Dendritic cell treated with granulocyte-macrophage colony-stimulating factor and Interleukin-4, amounts not matched to agents 40 ng/mL and 50 ng/mL, for 4 days (primary cell): Measurements from ENCODE around the gene TRMT1.
A peak's percentile ranks its signal among the peaks of the same experiment; 100 is the strongest.

Source experiments
- H3K27ac Mint-ChIP-seq: one replicate; pipeline ENCODE4 v1.8.0; 2022; ENCODE audit warnings: mild to moderate bottlenecking, mixed read lengths
- H3K27me3 Mint-ChIP-seq: one replicate; pipeline ENCODE4 v1.8.0; 2022; ENCODE audit warnings: mild to moderate bottlenecking, mixed read lengths
- H3K36me3 Mint-ChIP-seq: one replicate; pipeline ENCODE4 v1.8.0; 2022; ENCODE audit warnings: low read depth, mixed read lengths
- H3K4me1 Mint-ChIP-seq: one replicate; pipeline ENCODE4 v1.8.0; 2022; ENCODE audit warnings: low read depth, mixed read lengths
- H3K4me3 Mint-ChIP-seq: one replicate; pipeline ENCODE4 v1.8.0; 2022; ENCODE audit warnings: mild to moderate bottlenecking, moderate library complexity, mixed read lengths
- H3K9me3 Mint-ChIP-seq: one replicate; pipeline ENCODE4 v1.8.0; 2022; ENCODE audit warnings: mixed read lengths
- intact Hi-C: fragments of 100-400 bp; cut with micrococcal nuclease; formaldehyde crosslinking; loops from one replicate; pipeline ENCODE4 v1.15.0; 2022

The TRMT1 gene

DNA sequence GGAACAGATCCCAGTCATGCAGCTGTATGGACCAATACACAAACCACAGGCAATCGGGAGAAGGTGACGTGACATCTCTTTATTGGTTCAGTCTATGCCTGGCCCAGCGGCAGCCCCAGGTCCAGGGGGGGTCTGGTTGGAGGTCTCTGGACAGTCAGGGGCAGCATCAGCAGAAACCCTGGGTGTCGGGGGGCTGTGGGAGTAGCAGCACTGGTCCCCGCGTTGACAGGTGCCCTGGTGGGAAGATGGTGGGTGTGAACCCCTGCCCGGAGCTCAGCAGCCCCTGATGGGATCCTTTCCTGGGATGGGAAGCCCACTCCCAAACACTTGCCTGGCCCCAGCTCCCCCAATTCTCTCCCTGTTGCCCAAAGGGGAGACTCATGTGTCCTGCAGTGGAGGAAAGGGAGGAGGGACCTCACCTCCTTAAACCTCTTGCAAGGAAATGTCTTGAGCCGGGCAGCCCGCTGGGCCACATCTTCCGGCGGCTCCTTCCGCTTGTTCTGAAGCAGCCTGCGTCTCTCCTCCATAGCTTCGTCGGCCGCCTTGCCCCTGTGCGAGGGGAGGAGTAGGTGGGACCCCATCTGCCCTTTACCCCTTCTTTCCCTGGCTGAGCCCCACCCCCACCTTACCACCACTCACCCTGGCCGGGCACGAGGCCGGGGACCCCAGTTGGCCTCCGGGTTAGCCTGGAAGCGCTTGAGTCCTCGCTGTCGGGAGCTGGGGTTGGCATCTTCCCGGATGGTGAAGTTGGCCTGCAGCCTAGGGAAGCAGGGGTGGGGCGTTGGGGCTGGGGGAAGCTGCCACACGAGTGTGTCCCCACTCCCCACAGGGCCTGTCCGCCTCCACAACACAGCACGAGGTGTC is 11.5 kb downstream of the TRMT1 start:
- Mint-ChIP-seq H3K27me3 (no peaks in the 10 kb centered on the region), H3K36me3 (peaks cover 66% of the 10 kb centered on the region), H3K4me3 (peak overlapping the region; percentile 88), H3K4me1 (peaks cover 48% of the 10 kb centered on the region), H3K27ac (peak overlapping the region; percentile 98), H3K9me3 (no peaks in the 10 kb centered on the region)
- intact Hi-C loops: loop anchor here (1.0 to 5.0 kb wide), 2 partner anchors 11 to 47 kb away; partner anchors contain the start of genes IER2, STX10 and TRMT1

GRCh38 chr19:13104360-13104847 is 12.1 kb downstream of the TRMT1 start:
- Mint-ChIP-seq H3K27ac (peak overlapping the region; percentile 98), H3K9me3 (no peaks in the 10 kb centered on the region), H3K4me3 (peak overlapping the region; percentile 88), H3K27me3 (no peaks in the 10 kb centered on the region), H3K4me1 (peaks cover 54% of the 10 kb centered on the region), H3K36me3 (peaks cover 66% of the 10 kb centered on the region)
- intact Hi-C loops: loop anchor here (1.0 to 5.0 kb wide), 2 partner anchors 12 to 48 kb away; partner anchors contain the start of genes IER2, STX10 and TRMT1

- peaks cover 59% of the 10 kb centered on the region for H3K4me1 Mint-ChIP-seq
- H3K9me3 Mint-ChIP-seq: no peaks in the 10 kb centered on the region
- H3K36me3 Mint-ChIP-seq: peaks cover 67% of the 10 kb centered on the region
- no peaks in the 10 kb centered on the region for H3K27me3 Mint-ChIP-seq
- peak overlapping the region; percentile 92 for H3K4me3 Mint-ChIP-seq
- intact Hi-C loops: loop anchor here (1.0 to 5.0 kb wide), 3 partner anchors 9 to 49 kb away; partner anchors contain the start of genes IER2, STX10 and TRMT1
- H3K27ac Mint-ChIP-seq: peak overlapping the region; percentile 98
Measured at GRCh38 chr19:13103581-13104359, 12.8 kb downstream of the TRMT1 start.

DNA sequence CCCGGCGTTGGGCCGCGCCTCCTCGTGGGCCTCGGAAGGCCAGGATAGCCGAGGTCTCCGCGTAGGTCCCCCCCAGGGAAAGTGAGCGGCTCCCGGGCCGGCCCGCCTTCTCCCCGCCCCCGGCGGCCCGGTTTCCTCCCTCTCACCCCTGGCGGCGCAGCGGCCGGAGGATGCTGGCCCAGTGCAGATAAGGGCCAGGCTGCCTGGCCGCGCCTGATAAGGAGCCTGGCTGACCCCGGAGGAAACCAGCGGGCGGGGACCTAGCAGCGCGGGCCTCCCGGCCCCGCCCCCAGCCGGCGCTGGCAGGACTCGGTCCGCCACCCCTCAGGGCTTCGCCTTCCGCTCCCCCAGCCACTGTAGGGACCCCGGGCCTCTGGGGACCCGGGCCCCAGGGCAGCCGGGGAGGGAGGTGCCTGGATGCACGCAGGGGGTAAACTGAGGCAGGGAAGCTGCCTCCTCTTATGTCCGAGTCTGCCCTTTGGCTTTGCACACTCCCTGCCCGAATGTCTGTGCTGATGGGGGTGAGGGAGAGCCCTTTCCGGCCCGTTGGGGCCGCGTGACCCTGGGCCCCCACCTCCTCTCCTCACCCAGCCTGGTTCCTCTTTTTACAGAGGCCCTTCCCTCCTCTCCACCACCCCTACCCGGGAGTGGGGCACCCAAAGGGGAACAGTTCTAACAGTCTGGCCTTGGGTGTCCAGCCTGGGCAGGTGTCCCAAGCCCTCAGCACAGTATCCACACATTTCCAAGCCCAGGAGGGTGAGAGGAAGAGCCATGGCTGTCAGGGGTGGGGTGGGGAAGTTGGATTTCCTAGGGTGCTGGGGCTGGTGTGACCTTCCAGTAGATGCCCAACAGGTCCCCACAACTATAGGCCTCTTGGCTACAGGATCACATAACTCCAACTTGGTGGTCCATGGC is 13.6 kb downstream of the TRMT1 start, which contains the start of gene LYL1:
Gene LYL1, minus strand, starts transcription at position 193 of the 915 bp plus-strand sequence. CDS start 1,687 bp downstream, outside the sequence.
- Mint-ChIP-seq H3K27me3 (no peaks in the 10 kb centered on the region), H3K4me1 (peaks cover 68% of the 10 kb centered on the region), H3K9me3 (no peaks in the 10 kb centered on the region), H3K27ac (peak within 1 kb of the TSS; percentile 98), H3K36me3 (peaks cover 73% of the 10 kb centered on the region), H3K4me3 (peak within 1 kb of the TSS; percentile 92)
- intact Hi-C loops: loop anchor here (1.0 to 5.0 kb wide), 2 partner anchors 9 to 49 kb away; partner anchors contain the start of genes IER2 and STX10

GRCh38 chr19:13102416-13102665 is 14.2 kb downstream of the TRMT1 start:
- H3K36me3 Mint-ChIP-seq: peaks cover 70% of the 10 kb centered on the region
- intact Hi-C loops: loop anchor here (5.0 kb wide), 1 partner anchor 50 kb away; the partner anchor contains the start of genes IER2 and STX10
- peaks cover 70% of the 10 kb centered on the region for H3K4me1 Mint-ChIP-seq
- H3K27ac Mint-ChIP-seq: peak overlapping the region; percentile 98
- no peaks in the 10 kb centered on the region for H3K27me3 Mint-ChIP-seq
- H3K4me3 Mint-ChIP-seq: peak overlapping the region; percentile 92
- H3K9me3 Mint-ChIP-seq: no peaks in the 10 kb centered on the region

- H3K4me1 Mint-ChIP-seq: peaks cover 70% of the 10 kb centered on the region
- H3K9me3 Mint-ChIP-seq: no peaks in the 10 kb centered on the region
- H3K36me3 Mint-ChIP-seq: peaks cover 65% of the 10 kb centered on the region
- no peaks in the 10 kb centered on the region for H3K27me3 Mint-ChIP-seq
- H3K4me3 Mint-ChIP-seq: peak overlapping the region; percentile 92
- intact Hi-C loops: loop anchor here (5.0 kb wide), 1 partner anchor 50 kb away; the partner anchor contains the start of genes IER2 and STX10
- peak overlapping the region; percentile 98 for H3K27ac Mint-ChIP-seq
Measured at GRCh38 chr19:13101590-13102415, 14.7 kb downstream of the TRMT1 start.

DNA sequence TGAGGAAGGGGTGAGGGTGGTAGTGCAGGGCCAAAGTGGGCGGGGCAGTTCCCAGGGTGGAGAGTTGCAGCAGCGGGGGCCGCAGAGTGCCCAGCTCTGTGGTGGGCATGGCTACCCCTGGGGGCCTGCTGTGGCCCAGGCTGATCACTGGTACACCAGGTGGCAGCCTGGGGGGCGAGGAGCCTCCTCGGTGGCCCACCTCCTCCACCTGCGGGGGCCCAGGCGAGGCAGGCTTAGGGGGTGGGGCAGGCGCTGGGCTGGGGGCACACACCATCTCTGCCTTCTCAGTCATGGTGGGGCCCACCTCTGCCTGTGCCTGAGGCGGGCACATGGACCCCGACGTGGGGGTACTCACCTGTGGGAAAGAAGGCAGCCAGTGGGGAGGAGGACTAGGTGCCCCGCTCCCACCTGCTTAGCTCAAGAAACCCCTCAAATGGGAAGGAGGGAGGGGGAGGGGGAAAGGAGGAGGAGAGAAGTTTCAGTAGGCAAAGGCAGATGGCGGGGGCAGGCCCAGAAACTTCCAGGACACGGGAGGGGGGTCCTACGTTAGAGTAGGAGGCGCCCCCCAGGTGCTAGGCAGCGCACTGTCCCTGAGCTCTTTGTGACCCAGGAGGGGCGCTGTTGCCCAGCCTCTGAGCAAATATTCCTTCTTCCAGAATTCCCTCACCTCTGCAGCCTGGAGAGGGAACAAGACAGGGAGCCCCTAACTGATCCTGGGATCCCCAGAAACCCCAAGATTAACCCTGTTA is 15.5 kb downstream of the TRMT1 start:
- H3K4me1 Mint-ChIP-seq: peaks cover 75% of the 10 kb centered on the region
- no peaks in the 10 kb centered on the region for H3K9me3 Mint-ChIP-seq
- peaks cover 68% of the 10 kb centered on the region for H3K36me3 Mint-ChIP-seq
- H3K27me3 Mint-ChIP-seq: no peaks in the 10 kb centered on the region
- peak overlapping the region; percentile 98 for H3K27ac Mint-ChIP-seq
- peak overlapping the region; percentile 92 for H3K4me3 Mint-ChIP-seq
- intact Hi-C loops: loop anchor here (5.0 kb wide), 1 partner anchor 51 kb away; the partner anchor contains the start of genes IER2 and STX10

GRCh38 chr19:13100031-13100588 is 16.4 kb downstream of the TRMT1 start:
- H3K9me3 Mint-ChIP-seq: no peaks in the 10 kb centered on the region
- intact Hi-C loops: loop anchor here (5.0 kb wide), 1 partner anchor 52 kb away; the partner anchor contains the start of genes IER2 and STX10
- H3K36me3 Mint-ChIP-seq: peaks cover 70% of the 10 kb centered on the region
- H3K4me3 Mint-ChIP-seq: peak overlapping the region; percentile 92
- peak overlapping the region; percentile 98 for H3K27ac Mint-ChIP-seq
- H3K4me1 Mint-ChIP-seq: peaks cover 71% of the 10 kb centered on the region
- no peaks in the 10 kb centered on the region for H3K27me3 Mint-ChIP-seq

GRCh38 chr19:13099073-13099999 is 17.2 kb downstream of the TRMT1 start:
- intact Hi-C loops: no loop called here
- Mint-ChIP-seq H3K4me1 (peaks cover 71% of the 10 kb centered on the region), H3K4me3 (peak overlapping the region; percentile 92), H3K36me3 (peaks cover 62% of the 10 kb centered on the region), H3K27ac (peak overlapping the region; percentile 98), H3K9me3 (no peaks in the 10 kb centered on the region), H3K27me3 (no peaks in the 10 kb centered on the region)

DNA sequence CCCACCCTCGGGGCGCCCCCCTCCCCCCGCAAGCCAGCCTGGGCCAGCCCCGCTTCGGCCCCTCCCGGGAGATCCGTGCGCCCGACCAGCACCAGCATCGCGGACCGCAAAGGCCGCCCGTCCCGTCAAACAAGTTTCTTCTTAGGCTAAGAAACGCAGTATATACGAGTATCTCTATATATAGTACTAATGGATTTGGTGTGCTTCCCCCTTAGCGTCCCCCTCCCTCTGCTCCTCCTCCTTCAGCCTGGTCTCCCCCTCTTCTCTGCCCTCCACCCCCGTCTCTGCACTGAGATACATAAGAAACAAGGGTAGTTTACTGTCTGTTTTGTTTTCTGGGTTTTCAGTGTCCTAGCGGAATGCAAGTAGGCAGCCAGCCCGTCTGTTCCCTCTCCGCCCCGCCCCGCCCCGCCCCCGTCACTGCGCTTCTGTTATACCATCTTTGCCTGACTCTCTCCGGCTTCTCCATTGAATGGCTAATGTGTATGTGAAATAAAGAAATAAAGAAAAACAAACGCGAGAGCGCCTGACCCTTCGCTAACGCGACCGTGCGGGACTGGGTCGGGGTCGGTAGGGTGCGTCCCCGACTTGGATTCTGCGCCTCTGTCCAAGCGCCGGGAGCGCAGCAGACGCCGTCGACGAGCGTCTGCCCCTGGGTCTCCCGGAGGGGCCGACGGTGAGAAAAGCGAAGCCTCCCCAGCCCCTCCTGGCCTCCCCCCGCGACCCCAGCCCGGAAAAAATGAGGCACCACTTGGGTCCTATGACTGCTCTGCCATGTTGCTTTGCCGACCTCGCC is 18.1 kb downstream of the TRMT1 start:
- Mint-ChIP-seq H3K36me3 (peaks cover 60% of the 10 kb centered on the region), H3K27me3 (no peaks in the 10 kb centered on the region), H3K9me3 (no peaks in the 10 kb centered on the region), H3K27ac (peak overlapping the region; percentile 98), H3K4me3 (peak overlapping the region; percentile 92), H3K4me1 (peaks cover 70% of the 10 kb centered on the region)
- intact Hi-C loops: no loop called here
